ENCODE results near the gene KRT7.

- TF ChIP-seq CTCF (IDR thresholded peaks at IDR 0.05; ENCODE audit: low read depth, low read length, poor library complexity, severe bottlenecking) = no peak
- TF ChIP-seq EZH2phosphoT487 (IDR thresholded peaks at IDR 0.05; ENCODE audit: borderline replicate concordance, low read length) = no peak
Observed at GRCh38 chr12:52249511-52250047, 16.5 kb downstream of the KRT7 start.
